ENCODE measurements around the gene MKI67. TPM values are rescaled to one million over a fixed set of nuclear protein-coding genes. Genes with fewer than 3 reads are reported as not detected.

MKI67 gene
- total and polyA plus RNA-seq, 2 of the 13 experiments (the other 11 are each of a cell fraction or from before 2014, with no cell fraction given): 6.7 to 22.9 TPM

- TF ChIP-seq, protein P1, sequence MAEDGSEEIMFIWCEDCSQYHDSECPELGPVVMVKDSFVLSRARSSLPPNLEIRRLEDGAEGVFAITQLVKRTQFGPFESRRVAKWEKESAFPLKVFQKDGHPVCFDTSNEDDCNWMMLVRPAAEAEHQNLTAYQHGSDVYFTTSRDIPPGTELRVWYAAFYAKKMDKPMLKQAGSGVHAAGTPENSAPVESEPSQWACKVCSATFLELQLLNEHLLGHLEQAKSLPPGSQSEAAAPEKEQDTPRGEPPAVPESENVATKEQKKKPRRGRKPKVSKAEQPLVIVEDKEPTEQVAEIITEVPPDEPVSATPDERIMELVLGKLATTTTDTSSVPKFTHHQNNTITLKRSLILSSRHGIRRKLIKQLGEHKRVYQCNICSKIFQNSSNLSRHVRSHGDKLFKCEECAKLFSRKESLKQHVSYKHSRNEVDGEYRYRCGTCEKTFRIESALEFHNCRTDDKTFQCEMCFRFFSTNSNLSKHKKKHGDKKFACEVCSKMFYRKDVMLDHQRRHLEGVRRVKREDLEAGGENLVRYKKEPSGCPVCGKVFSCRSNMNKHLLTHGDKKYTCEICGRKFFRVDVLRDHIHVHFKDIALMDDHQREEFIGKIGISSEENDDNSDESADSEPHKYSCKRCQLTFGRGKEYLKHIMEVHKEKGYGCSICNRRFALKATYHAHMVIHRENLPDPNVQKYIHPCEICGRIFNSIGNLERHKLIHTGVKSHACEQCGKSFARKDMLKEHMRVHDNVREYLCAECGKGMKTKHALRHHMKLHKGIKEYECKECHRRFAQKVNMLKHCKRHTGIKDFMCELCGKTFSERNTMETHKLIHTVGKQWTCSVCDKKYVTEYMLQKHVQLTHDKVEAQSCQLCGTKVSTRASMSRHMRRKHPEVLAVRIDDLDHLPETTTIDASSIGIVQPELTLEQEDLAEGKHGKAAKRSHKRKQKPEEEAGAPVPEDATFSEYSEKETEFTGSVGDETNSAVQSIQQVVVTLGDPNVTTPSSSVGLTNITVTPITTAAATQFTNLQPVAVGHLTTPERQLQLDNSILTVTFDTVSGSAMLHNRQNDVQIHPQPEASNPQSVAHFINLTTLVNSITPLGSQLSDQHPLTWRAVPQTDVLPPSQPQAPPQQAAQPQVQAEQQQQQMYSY (CRISPR knock-in tag; IDR thresholded peaks at IDR 0.05): no peak
- TF ChIP-seq SMYD3 (CRISPR knock-in tag; IDR thresholded peaks at IDR 0.05) (no peak), MIER2 (CRISPR knock-in tag; IDR thresholded peaks at IDR 0.05) (peak; percentile 66; the same call in 1 of the 2 replicates), PAWR (CRISPR knock-in tag; IDR thresholded peaks at IDR 0.05; ENCODE audit: borderline replicate concordance) (no peak), SIN3B (IDR thresholded peaks at IDR 0.05; ENCODE audit: low read length) (no peak), ZBTB7A (CRISPR knock-in tag; IDR thresholded peaks at IDR 0.05) (no peak), UBTF (CRISPR knock-in tag; IDR thresholded peaks at IDR 0.05) (0 out of 2 replicates have a peak, but pooled peaks have one; percentile 17), MTA1 (CRISPR knock-in tag; IDR thresholded peaks at IDR 0.05; ENCODE audit: borderline replicate concordance) (peak; percentile 84; the same call in 1 of the 2 replicates), ZNF205 (CRISPR knock-in tag; IDR thresholded peaks at IDR 0.05) (no peak), ZNF564 (CRISPR knock-in tag; IDR thresholded peaks at IDR 0.05) (0 out of 2 replicates have a peak, but pooled peaks have one; percentile 21), ZMYM4 (CRISPR knock-in tag; IDR thresholded peaks at IDR 0.05) (peak; percentile 83), ZNF580 (CRISPR knock-in tag; IDR thresholded peaks at IDR 0.05; ENCODE audit: borderline replicate concordance, low read depth) (peak; percentile 64; the same call in 1 of the 2 replicates), SP5 (CRISPR knock-in tag; IDR thresholded peaks at IDR 0.05; ENCODE audit: borderline replicate concordance, low read depth) (peak; percentile 56; the same call in 1 of the 2 replicates), FOXK1 (CRISPR knock-in tag; IDR thresholded peaks at IDR 0.05; ENCODE audit: borderline replicate concordance, low read depth) (peak; percentile 72; the same call in 1 of the 2 replicates), BHLHE40 (IDR thresholded peaks at IDR 0.05; ENCODE audit: low read length) (no peak), PHB2 (IDR thresholded peaks at IDR 0.05; ENCODE audit: partially characterized antibody) (no peak), FOXA1 (IDR thresholded peaks at IDR 0.05) (no peak), FOXA1 (CRISPR knock-in tag; IDR thresholded peaks at IDR 0.05) (peak; percentile 78)
- TF ChIP-seq, protein P2, sequence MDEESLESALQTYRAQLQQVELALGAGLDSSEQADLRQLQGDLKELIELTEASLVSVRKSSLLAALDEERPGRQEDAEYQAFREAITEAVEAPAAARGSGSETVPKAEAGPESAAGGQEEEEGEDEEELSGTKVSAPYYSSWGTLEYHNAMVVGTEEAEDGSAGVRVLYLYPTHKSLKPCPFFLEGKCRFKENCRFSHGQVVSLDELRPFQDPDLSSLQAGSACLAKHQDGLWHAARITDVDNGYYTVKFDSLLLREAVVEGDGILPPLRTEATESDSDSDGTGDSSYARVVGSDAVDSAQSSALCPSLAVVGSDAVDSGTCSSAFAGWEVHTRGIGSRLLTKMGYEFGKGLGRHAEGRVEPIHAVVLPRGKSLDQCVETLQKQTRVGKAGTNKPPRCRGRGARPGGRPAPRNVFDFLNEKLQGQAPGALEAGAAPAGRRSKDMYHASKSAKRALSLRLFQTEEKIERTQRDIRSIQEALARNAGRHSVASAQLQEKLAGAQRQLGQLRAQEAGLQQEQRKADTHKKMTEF (CRISPR knock-in tag; IDR thresholded peaks at IDR 0.05): peak; percentile 73; the same call in 1 of the 2 replicates
Observed at GRCh38 chr10:128156999-128157755, 31.0 kb upstream of the MKI67 start (continued).
